Measurements from ENCODE around the gene TM2D3. TPM values are rescaled to one million over a fixed set of nuclear protein-coding genes. Genes with fewer than 3 reads are reported as not detected.

TM2D3 gene
- total and polyA plus RNA-seq, 11 donors: 43.7 to 63.8 (median 49.5) TPM

DNA sequence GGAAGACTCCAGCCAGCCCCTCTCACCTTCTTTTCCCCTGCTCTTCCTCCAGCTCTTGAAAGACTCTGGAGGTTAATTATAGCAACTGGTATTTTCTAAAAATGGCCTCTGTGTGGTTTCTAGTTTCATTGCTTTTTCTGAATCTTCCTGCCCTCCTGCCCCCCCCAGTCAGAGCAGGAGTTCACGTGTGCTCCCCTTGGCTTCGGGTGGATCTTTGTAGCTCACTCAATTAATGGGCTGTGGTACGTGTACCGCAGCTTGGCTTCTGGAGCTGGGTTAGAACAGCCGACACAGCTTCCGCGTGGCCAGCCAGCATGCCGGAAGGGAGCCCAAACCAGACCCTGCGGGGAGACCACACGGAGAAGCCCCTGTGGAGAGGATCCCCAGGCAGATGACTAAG lies 31.5 kb downstream of the TM2D3 start:
- no peaks in the 10 kb centered on the region for H3K36me3 ChIP-seq
- WGBS, 4 donors: 79 to 85% (median 80%) methylated on average over 9 to 10 of the region's 10 CpGs
- H3K4me3 ChIP-seq: no peak overlapping the region
- no peaks in the 10 kb centered on the region for H3K27me3 ChIP-seq
- ATAC-seq (no peak), DNase-seq (no peak)
- intact Hi-C loops (cut with DNase I): loop anchor here in 1 of 10 donors (2.0 kb wide), 1 partner anchor 18 kb away; no protein-coding TSS in a partner anchor
- TF ChIP-seq, protein P1, sequence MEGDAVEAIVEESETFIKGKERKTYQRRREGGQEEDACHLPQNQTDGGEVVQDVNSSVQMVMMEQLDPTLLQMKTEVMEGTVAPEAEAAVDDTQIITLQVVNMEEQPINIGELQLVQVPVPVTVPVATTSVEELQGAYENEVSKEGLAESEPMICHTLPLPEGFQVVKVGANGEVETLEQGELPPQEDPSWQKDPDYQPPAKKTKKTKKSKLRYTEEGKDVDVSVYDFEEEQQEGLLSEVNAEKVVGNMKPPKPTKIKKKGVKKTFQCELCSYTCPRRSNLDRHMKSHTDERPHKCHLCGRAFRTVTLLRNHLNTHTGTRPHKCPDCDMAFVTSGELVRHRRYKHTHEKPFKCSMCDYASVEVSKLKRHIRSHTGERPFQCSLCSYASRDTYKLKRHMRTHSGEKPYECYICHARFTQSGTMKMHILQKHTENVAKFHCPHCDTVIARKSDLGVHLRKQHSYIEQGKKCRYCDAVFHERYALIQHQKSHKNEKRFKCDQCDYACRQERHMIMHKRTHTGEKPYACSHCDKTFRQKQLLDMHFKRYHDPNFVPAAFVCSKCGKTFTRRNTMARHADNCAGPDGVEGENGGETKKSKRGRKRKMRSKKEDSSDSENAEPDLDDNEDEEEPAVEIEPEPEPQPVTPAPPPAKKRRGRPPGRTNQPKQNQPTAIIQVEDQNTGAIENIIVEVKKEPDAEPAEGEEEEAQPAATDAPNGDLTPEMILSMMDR (IDR thresholded peaks at IDR 0.05): no peak
- no peak for TF ChIP-seq POLR2A (IDR thresholded peaks at IDR 0.05)
- H3K9me3 ChIP-seq: peaks cover 0 to 10% (median 0%) of the 10 kb centered on the region in 12 donors
- peaks cover 0 to 46% (median 17%) of the 10 kb centered on the region in 12 donors for H3K4me1 ChIP-seq
- H3K27ac ChIP-seq: no peak overlapping the region

DNA sequence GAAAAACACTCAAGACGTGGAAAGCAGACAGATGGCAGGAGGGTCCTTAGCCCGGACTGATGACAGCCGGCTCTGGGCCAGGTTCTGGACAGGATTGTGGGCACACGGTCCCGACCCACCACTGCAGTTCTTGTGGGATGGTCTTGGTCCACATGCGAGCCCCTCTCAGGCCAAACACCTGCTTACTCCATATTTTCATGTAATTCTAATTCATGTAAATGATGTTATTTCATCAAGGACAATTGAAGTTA lies 32.6 kb downstream of the TM2D3 start:
- intact Hi-C loops (cut with DNase I): loop anchor here in 1 of 10 donors (5.0 kb wide), 1 partner anchor 92 kb away; no protein-coding TSS in a partner anchor
- H3K4me3 ChIP-seq: no peak overlapping the region
- peaks cover 0 to 54% (median 25%) of the 10 kb centered on the region in 12 donors for H3K4me1 ChIP-seq
- 89 to 94% (median 92%) methylated on average over 6 of the region's 6 CpGs for WGBS, 4 donors
- DNase-seq (no peak), ATAC-seq (no peak)
- TF ChIP-seq POLR2A (IDR thresholded peaks at IDR 0.05): no peak
- TF ChIP-seq, protein P1 (IDR thresholded peaks at IDR 0.05): no peak
- no peak overlapping the region for H3K27ac ChIP-seq
- H3K27me3 ChIP-seq: no peaks in the 10 kb centered on the region
- peaks cover 0 to 10% (median 0%) of the 10 kb centered on the region in 12 donors for H3K9me3 ChIP-seq
- no peaks in the 10 kb centered on the region for H3K36me3 ChIP-seq

DNA sequence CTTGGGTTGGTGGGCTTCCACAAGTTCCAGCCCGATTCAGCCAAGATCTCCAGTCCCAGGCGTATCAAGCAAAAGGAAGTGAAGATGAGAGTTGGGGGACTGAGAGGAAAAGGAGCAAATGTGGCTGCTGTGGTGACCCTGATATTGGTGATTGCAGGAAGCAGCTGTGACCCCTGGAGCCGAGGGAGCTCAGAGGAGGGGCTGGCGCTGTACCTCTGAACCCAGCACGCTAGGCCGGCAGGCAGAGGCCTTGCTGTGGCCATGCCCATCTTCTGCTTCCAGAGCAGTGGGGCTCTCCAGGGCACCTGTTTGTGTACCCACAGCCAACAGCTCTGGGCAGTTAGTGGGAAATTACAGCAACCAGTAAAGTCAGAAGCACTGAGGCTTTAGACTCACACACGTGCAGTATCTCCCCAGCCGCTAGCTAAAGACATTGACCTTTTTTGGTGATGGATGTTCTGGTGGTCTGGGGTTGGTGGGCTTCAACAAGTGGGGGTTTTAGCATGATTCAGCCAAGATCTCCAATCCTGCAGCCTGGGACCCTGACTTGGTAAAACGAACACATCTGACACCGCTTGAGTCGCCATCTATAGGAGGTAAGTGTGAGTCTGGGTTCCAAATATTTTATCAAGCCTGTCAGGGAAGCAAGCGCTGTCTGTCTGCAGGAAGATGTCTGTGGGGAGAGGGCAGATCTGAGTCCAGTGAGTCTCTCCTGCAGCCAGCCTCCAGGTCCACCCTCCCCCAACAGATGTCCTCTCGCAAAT lies 33.1 kb downstream of the TM2D3 start:
- intact Hi-C loops (cut with DNase I): loop anchor here in 1 of 10 donors (5.0 kb wide), 1 partner anchor 92 kb away; no protein-coding TSS in a partner anchor
- H3K36me3 ChIP-seq: no peaks in the 10 kb centered on the region
- ATAC-seq: no peak
- no peak for DNase-seq
- 71 to 77% (median 74%) methylated on average over 11 to 13 of the region's 13 CpGs for WGBS, 4 donors
- no peaks in the 10 kb centered on the region for H3K27me3 ChIP-seq
- H3K4me1 ChIP-seq: peaks cover 0 to 59% (median 26%) of the 10 kb centered on the region in 12 donors
- H3K27ac ChIP-seq: peak overlapping the region in 4 of 12 donors; percentile 9 to 38 (median 36)
- H3K9me3 ChIP-seq: peaks cover 0 to 10% (median 0%) of the 10 kb centered on the region in 12 donors
- no peak overlapping the region for H3K4me3 ChIP-seq
- TF ChIP-seq, protein P1 (IDR thresholded peaks at IDR 0.05): no peak
- no peak for TF ChIP-seq POLR2A (IDR thresholded peaks at IDR 0.05)

DNA sequence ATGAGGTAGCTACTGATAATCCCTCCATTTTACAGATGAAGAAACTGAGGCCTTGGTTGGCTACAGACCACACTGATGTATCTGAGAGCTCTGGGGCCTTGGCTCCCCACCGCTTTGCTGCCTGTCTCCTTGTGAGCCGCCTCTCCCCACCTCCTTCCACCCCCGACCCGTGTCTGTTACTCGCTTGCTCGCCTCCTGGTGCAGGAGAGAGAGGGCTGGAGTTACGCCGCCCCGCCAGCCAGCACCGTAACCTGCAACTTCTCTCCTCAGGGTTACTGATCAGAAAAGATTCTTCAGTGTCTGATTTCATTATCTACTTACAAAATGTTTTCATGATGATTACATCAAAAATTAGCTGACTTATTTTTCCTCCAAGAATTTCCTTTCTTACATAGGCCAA lies 34.1 kb downstream of the TM2D3 start:
- Histone ChIP-seq H3K9me3 (peaks cover 0 to 1% (median 0%) of the 10 kb centered on the region in 12 donors), H3K4me3 (no peak overlapping the region), H3K27me3 (no peaks in the 10 kb centered on the region), H3K4me1 (peaks cover 0 to 69% (median 35%) of the 10 kb centered on the region in 12 donors), H3K27ac (peak overlapping the region in 6 of 12 donors; percentile 1 to 43 (median 32)), H3K36me3 (no peaks in the 10 kb centered on the region)
- no peak for TF ChIP-seq POLR2A (IDR thresholded peaks at IDR 0.05)
- TF ChIP-seq, protein P1 (IDR thresholded peaks at IDR 0.05): no peak
- intact Hi-C loops (cut with DNase I): loop anchor here in 1 of 10 donors (5.0 kb wide), 1 partner anchor 91 kb away; no protein-coding TSS in a partner anchor
- DNase-seq (no peak), ATAC-seq (no peak)
- WGBS, 4 donors: 87 to 94% (median 91%) methylated on average over 9 to 10 of the region's 10 CpGs

All from heart left ventricle (tissue), 16 donors.